HepG2 (cell line): ENCODE measurements around the gene RGS13. TPM values are rescaled to one million over a fixed set of nuclear protein-coding genes. Genes with fewer than 3 reads are reported as not detected.
A peak's percentile ranks its signal among the peaks of the same experiment; 100 is the strongest.

Experiments used
- AFF4 ChIP-seq: sonication (generic); formaldehyde crosslinking; IDR thresholded peaks from 2 replicates; pipeline ENCODE4 v1.4.0; 2020; ENCODE audit warnings: missing genetic modification reagents
- ARID3A ChIP-seq: IDR thresholded peaks from 2 replicates; pipeline ENCODE4 v1.6.1; 2012; ENCODE audit warnings: low read depth, low read length, improper control_type of control experiment
- FOXM1 ChIP-seq: sonication (generic); formaldehyde crosslinking; IDR thresholded peaks from 2 replicates; pipeline ENCODE4 v1.5.0; 2020; ENCODE audit warnings: missing genetic modification reagents
- GATAD2A ChIP-seq: IDR thresholded peaks from 2 replicates; pipeline ENCODE4 v1.6.1; 2016
- JUNB ChIP-seq: sonication (generic); formaldehyde crosslinking; IDR thresholded peaks from 2 replicates; pipeline ENCODE4 v1.8.0; 2022; ENCODE audit warnings: missing genetic modification reagents, mild to moderate bottlenecking, borderline replicate concordance
- RFXAP ChIP-seq: sonication (generic); formaldehyde crosslinking; IDR thresholded peaks from 2 replicates; pipeline ENCODE4 v1.4.0; 2020; ENCODE audit warnings: missing genetic modification reagents, borderline replicate concordance
- WIZ ChIP-seq: sonication (generic); formaldehyde crosslinking; IDR thresholded peaks from 2 replicates; pipeline ENCODE4 v1.5.1; 2020; ENCODE audit warnings: mild to moderate bottlenecking, missing genetic modification reagents
- ZFP1 ChIP-seq: IDR thresholded peaks from 2 replicates; pipeline ENCODE4 v1.6.1; 2016
- ZNF24 ChIP-seq: fragments of 450-650 bp; IDR thresholded peaks from 2 replicates; pipeline ENCODE4 v1.6.1; 2017; ENCODE audit warnings: antibody characterized with exemption, mild to moderate bottlenecking
- ZNF512B ChIP-seq: sonication (generic); formaldehyde crosslinking; IDR thresholded peaks from 2 replicates; pipeline ENCODE4 v1.5.1; 2020; ENCODE audit warnings: missing genetic modification reagents, mild to moderate bottlenecking, borderline replicate concordance
- ZNF816 ChIP-seq: sonication (generic); formaldehyde crosslinking; IDR thresholded peaks from 2 replicates; pipeline ENCODE4 v1.8.0; 2022; ENCODE audit warnings: missing genetic modification reagents, mild to moderate bottlenecking, borderline replicate concordance
- polyA plus RNA-seq, 8 experiments: library from polyadenylated mRNA; depleted of rRNA in 3 of 8; stranded (reverse) in 7 of 8; unstranded in 1 of 8; fragments of >200 nt; fragmentation: Illumina TruSeq in 4 of 8; extraction: Trizol in 4 of 8; gene quantifications; 2 replicates each; pipeline versions ENCODE4 v1.2.1 to v1.2.3, GENCODE V29; 2011 to 2016; ENCODE audit warnings: low read depth in 4 of 8, missing spikeins in 1 of 8, mixed read lengths in 1 of 8; ENCODE audit not compliant: insufficient read depth in 1 of 8
- total RNA-seq, 5 experiments: library from RNA; depleted of rRNA; stranded (reverse); fragments of >200 nt; fragmentation: Illumina TruSeq; extraction: Trizol; gene quantifications; 2 replicates each; pipeline ENCODE4 v1.2.3, GENCODE V29; 2016; ENCODE audit warnings: low read depth in 1 of 5
- TF ChIP-seq, protein P1 (sequence below), 2 experiments: fragments of 450-650 bp in 1 of 2; sonication (generic) in 1 of 2; formaldehyde crosslinking in 1 of 2; IDR thresholded peaks; 2 replicates each; pipeline versions ENCODE4 v1.6.1 to v1.8.0; 2016 to 2022; ENCODE audit warnings: antibody characterized with exemption in 1 of 2, mild to moderate bottlenecking in 1 of 2, missing genetic modification reagents in 1 of 2

The RGS13 gene
- total and polyA plus RNA-seq, 2 of the 13 experiments (the other 11 are each of a cell fraction or from before 2014, with no cell fraction given): not detected

DNA sequence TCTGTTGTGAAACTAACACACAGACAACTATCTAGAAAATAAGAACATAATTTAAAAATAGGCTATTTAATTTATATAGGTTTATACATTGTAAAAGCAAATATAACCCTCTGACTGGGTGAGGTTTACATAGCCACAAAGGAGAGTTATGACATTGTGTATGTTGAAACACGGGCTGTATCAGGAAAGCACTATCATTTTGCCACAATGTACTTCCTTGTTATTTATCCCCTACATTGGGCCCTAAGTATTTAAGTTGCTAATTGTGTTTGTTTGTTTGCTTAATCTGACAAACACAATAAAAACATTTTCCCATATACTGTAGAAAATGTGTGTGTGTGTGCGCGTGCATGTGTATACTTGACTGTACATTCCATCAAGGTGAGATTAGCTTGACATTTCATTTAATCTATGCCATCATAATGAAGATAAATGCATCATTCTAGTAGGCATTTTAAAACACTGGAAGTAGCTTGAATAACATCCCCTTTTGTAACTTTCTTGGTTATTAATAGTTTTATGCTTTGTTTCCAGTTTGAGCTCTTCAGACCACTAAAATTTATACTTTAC, 72.1 kb downstream of the RGS13 start (continued):
- TF ChIP-seq AFF4 (CRISPR knock-in tag) (no peak), ZFP1 (no peak), ZNF512B (CRISPR knock-in tag) (no peak), ZNF24 (no peak), JUNB (CRISPR knock-in tag) (no peak), ZNF816 (CRISPR knock-in tag) (no peak), GATAD2A (CRISPR knock-in tag) (no peak), WIZ (CRISPR knock-in tag) (no peak), FOXM1 (no peak), ARID3A (peak; percentile 28; the same call in 1 of the 2 replicates), RFXAP (CRISPR knock-in tag) (no peak)
- TF ChIP-seq, protein P1, sequence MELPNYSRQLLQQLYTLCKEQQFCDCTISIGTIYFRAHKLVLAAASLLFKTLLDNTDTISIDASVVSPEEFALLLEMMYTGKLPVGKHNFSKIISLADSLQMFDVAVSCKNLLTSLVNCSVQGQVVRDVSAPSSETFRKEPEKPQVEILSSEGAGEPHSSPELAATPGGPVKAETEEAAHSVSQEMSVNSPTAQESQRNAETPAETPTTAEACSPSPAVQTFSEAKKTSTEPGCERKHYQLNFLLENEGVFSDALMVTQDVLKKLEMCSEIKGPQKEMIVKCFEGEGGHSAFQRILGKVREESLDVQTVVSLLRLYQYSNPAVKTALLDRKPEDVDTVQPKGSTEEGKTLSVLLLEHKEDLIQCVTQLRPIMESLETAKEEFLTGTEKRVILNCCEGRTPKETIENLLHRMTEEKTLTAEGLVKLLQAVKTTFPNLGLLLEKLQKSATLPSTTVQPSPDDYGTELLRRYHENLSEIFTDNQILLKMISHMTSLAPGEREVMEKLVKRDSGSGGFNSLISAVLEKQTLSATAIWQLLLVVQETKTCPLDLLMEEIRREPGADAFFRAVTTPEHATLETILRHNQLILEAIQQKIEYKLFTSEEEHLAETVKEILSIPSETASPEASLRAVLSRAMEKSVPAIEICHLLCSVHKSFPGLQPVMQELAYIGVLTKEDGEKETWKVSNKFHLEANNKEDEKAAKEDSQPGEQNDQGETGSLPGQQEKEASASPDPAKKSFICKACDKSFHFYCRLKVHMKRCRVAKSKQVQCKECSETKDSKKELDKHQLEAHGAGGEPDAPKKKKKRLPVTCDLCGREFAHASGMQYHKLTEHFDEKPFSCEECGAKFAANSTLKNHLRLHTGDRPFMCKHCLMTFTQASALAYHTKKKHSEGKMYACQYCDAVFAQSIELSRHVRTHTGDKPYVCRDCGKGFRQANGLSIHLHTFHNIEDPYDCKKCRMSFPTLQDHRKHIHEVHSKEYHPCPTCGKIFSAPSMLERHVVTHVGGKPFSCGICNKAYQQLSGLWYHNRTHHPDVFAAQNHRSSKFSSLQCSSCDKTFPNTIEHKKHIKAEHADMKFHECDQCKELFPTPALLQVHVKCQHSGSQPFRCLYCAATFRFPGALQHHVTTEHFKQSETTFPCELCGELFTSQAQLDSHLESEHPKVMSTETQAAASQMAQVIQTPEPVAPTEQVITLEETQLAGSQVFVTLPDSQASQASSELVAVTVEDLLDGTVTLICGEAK (IDR thresholded peaks at IDR 0.05): no peak
- TF ChIP-seq, protein P1 (CRISPR knock-in tag; IDR thresholded peaks at IDR 0.05): no peak
